ENCODE measurements around the gene RSPO1. TPM values are rescaled to one million over a fixed set of nuclear protein-coding genes. Genes with fewer than 3 reads are reported as not detected.

Gene RSPO1
- total and polyA plus RNA-seq, 2 of the 4 experiments (the other 2 are of a cell fraction) = not detected

- H2BK20ac ChIP-seq (ENCODE audit: low read depth, low read length) = no peak within 1 kb of the TSS
- dilution Hi-C loops (cut with HindIII; ENCODE audit: low sequenced_read_pairs, unreplicated experiment) = no loop called here
- H3K18ac ChIP-seq (ENCODE audit: low read depth, low read length) = peak within 1 kb of the TSS; percentile 68; the same call in 1 of the 2 replicates
- peak within 1 kb of the TSS; percentile 95 for H2AK9ac ChIP-seq (replicated peaks; ENCODE audit: low read depth, low read length, poor library complexity)
- H3K4me1 ChIP-seq (ENCODE audit: control insufficient read depth, insufficient read depth, low read length) = peaks cover 3% of the 10 kb centered on the region; the same call in 1 of the 2 replicates
- H3K23ac ChIP-seq (ENCODE audit: low read depth, low read length) = peak within 1 kb of the TSS; percentile 95
- WGBS, 2 experiments (ENCODE audit: extremely low coverage in 2 of 2, insufficient read length in 1 of 2) = 0% methylated on average over 22 of the region's 51 CpGs; no CpG with 5 or more reads in 1 of the 2 experiments
- H3K14ac ChIP-seq (replicated peaks; ENCODE audit: low read depth, low read length) = peak within 1 kb of the TSS; percentile 98
- BruUV-seq (replicated peaks) = no TSS peak
- peak within 1 kb of the TSS; percentile 87 to 92 for H4K8ac ChIP-seq (ENCODE audit: low read depth in 2 of 2, low read length in 2 of 2)
- POLR2A ChIA-PET (ENCODE audit: unreplicated experiment) = no interaction called here
- H2AK5ac ChIP-seq (ENCODE audit: low read depth, low read length) = peak within 1 kb of the TSS; percentile 81
- H3K4me3 ChIP-seq (ENCODE audit: insufficient read depth, low read depth, low read length) = peak within 1 kb of the TSS; percentile 80
- peak within 1 kb of the TSS; percentile 94 for H3K4me2 ChIP-seq (ENCODE audit: low read depth, low read length)
- H3K4ac ChIP-seq (ENCODE audit: low read depth, low read length) = peak within 1 kb of the TSS; percentile 98
- peak within 1 kb of the TSS; percentile 79; the same call in 1 of the 2 replicates for H2BK120ac ChIP-seq (ENCODE audit: low read depth, low read length)
- H4K91ac ChIP-seq (ENCODE audit: insufficient read depth, low read depth, low read length) = peak within 1 kb of the TSS; percentile 95
- CTCF ChIA-PET = interaction anchor here (0.6 to 1.0 kb wide), 3 partner anchors 10 to 87 kb away, joined by 5 to 6 read pairs (median 5); no protein-coding TSS in a partner anchor
- peak within 1 kb of the TSS; percentile 81 for H2BK5ac ChIP-seq (ENCODE audit: low read depth, low read length, poor library complexity, severe bottlenecking)
- peaks cover 5% of the 10 kb centered on the region for H3K36me3 ChIP-seq (ENCODE audit: control insufficient read depth, insufficient read depth, low read length)
- in situ Hi-C loops (cut with MboI; ENCODE audit: low sequenced_read_pairs) = loop anchor here (25.0 kb wide), 1 partner anchor 417 kb away; the partner anchor contains the start of genes FHL3 and UTP11
- ATAC-seq (ENCODE audit: low read depth) (peak; percentile 100), DNase-seq (peak; percentile 95)
- peak within 1 kb of the TSS; percentile 88 for H3K56ac ChIP-seq (ENCODE audit: extremely low read depth, insufficient read depth, low read length)
- intact Hi-C loops (cut with micrococcal nuclease) = no loop called here
- peak within 1 kb of the TSS; percentile 54; the same call in 1 of the 3 replicates for H2BK15ac ChIP-seq (ENCODE audit: low read depth, low read length)
- TF ChIP-seq POLR2A (IDR thresholded peaks at IDR 0.05; ENCODE audit: low read depth, low read length) (peak; percentile 91), RCOR1 (IDR thresholded peaks at IDR 0.05; ENCODE audit: insufficient replicate concordance, low read length) (no peak), BHLHE40 (IDR thresholded peaks at IDR 0.05; ENCODE audit: low read depth, low read length) (no peak), MXI1 (IDR thresholded peaks at IDR 0.05; ENCODE audit: borderline replicate concordance, low read depth, low read length) (peak; percentile 95), NFE2L2 (IDR thresholded peaks at IDR 0.05; ENCODE audit: low read depth, low read length) (no peak), CEBPB (IDR thresholded peaks at IDR 0.05; ENCODE audit: low read depth, low read length) (no peak), MAZ (IDR thresholded peaks at IDR 0.05; ENCODE audit: borderline replicate concordance, low read depth, low read length) (peak; percentile 89), USF2 (IDR thresholded peaks at IDR 0.05; ENCODE audit: low read depth, low read length) (peak; percentile 95)
- peaks cover 3 to 34% of the 10 kb centered on the region in 2 experiments; a peak in 3 of 4 replicates for H3K79me1 ChIP-seq (ENCODE audit: low read depth in 1 of 2, low read length in 2 of 2)
- H3K27ac ChIP-seq (ENCODE audit: insufficient read depth, low read length) = peak within 1 kb of the TSS; percentile 88
- H4K20me1 ChIP-seq (ENCODE audit: insufficient read depth, low read length) = peaks cover 7% of the 10 kb centered on the region; the same call in 1 of the 2 replicates
- no peaks in the 10 kb centered on the region for H3K9me3 ChIP-seq (ENCODE audit: control insufficient read depth, insufficient read depth, low read length)
- peaks cover 3% of the 10 kb centered on the region; the same call in 1 of the 2 replicates for H3K27me3 ChIP-seq (ENCODE audit: control insufficient read depth, insufficient read depth, low read length)
- H2AFZ ChIP-seq (replicated peaks; ENCODE audit: low read length, poor library complexity) = peak within 1 kb of the TSS; percentile 97
- peak within 1 kb of the TSS; percentile 91 for H3K9ac ChIP-seq (ENCODE audit: low read depth, low read length)
- no peaks in the 10 kb centered on the region for H3K9me1 ChIP-seq (ENCODE audit: insufficient read depth, low read length)
- peak within 1 kb of the TSS; percentile 80 for H4K5ac ChIP-seq (ENCODE audit: low read depth, low read length)
Observed at GRCh38 chr1:37595440-37596181, 39.1 kb downstream of the RSPO1 start, which contains the start of gene GNL2. Gene GNL2, minus strand, starts transcription at chr1:37595937. Its CDS starts 115 bp downstream, at chr1:37595822.

Measured in IMR-90 (cell line).